GM21619 (cell line): ENCODE data around the gene CLEC16A.

Experiments used
- ATAC-seq: cut with Tn5 transposase; IDR thresholded peaks from one replicate; pipeline ENCODE4 v1.9.1; 2021; ENCODE audit not compliant: unreplicated experiment

Gene CLEC16A

GRCh38 chr16:11109566-11109965 lies 165.2 kb downstream of the CLEC16A start:
- ATAC-seq = no peak

DNA sequence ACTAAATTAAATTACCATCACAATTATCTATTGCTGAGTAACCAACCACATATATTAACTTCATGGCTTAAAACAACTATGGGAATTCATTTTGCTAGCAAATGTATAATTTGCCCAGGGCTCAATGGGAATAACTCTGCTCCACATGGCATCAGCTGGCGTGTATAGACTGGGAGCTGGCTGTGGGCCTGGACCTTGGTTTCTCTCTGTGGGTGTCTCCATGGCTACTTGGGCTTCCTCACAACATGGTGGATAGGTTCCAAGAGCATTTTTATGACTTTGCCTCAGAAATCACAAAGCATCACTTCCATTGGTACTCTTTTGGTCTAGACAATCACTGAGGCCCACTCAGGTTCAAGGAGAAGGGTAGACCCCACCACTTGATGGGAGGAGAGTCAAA lies 166.8 kb downstream of the CLEC16A start:
- no peak for ATAC-seq

DNA sequence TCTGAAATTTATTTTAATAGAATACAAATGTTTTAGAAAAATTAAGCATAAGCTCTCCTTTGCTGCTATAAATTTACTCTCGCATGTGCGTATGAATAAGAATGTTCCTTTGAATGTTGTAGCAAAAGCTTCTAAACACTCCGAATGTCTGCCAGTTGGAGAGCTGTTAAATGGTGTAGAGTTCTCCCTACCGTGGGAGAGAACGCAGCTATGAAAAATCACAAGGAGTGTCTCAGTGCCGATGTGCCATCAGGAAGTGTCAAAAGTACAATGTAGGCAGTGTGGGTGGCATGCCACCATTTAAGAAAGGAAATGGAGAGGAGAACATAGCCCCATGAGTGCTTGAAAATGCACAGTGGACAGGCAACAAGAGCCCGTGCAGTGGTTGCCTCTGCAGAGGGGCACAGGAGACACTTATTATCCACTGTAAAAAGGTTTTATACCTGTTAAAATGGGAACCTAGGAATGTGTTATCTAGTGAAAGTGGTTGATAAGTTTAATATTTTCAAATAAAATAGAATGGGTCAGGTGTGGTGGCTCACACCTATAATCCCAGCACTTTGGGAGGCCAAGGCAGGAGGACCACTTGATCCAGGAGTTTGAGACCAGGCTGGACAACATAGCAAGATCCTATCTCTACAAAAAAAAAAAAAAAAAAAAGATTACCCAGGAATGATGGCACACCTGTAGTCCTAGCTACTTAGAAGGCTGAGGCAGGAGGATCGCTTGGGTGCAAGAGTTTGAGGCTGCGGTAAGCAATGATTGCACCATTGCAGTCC lies 167.7 kb downstream of the CLEC16A start:
- ATAC-seq = no peak

- no peak for ATAC-seq
Observed at GRCh38 chr16:11112723-11113348, 168.5 kb downstream of the CLEC16A start.

DNA sequence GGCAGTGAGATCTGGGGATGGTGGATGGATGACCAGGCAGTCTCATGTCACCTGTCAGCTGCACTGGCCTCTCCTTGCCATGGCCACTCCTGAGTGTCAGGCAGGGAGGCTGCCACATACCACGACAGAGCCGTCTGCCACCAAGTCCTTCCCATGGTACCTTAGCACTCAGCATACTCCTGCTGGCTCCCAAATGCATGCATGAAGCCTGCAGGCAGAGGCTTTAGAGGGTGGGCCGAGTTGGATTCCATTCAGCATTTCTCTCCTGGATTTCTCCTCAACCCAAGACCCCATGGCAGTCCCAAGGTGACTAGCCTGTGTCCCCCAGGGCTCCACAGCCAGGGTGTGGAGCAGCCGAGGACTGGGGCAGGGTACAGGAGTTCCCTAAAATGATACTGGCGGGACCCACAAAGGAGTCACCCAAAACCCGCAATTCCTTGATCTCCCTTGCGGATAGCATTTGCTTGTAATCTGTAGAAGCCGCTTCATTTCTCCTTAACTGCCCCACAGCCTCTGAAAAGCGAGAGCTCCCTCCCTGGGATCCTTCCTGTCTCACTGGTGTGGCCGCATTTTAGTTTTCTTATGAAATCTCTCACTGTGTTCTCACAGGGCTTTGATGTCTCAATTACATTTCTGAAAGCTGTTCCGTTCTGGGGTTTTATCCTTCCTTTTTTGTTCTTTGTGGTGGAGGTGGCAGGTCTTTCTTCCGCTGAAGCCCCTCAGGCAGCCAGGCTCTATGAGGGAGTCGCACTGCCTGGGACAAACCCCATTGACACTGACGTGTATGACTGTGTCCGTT lies 170.2 kb downstream of the CLEC16A start:
- ATAC-seq = no peak

GRCh38 chr16:11117576-11118211 lies 173.3 kb downstream of the CLEC16A start:
- no peak for ATAC-seq

DNA sequence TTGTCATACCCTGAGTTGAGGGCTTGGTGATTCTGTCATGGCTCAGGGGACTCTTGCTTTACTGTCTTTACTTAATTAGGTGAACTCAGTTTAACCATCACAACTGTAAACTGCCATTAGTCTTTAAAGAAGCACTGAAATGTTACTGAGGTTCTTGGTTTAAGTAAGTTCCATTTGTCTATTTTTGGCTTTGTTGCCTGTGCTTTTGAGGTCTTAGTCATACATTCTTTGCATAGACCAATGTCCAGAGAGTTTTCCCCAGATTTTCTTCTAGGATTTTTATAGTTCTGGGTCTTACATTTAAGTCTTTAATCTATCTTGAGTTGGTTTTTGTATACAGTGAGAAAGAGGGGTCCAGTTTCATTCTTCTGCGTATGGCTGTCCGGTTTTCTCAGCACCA lies 174.1 kb downstream of the CLEC16A start:
- no peak for ATAC-seq

- no peak for ATAC-seq
Observed at GRCh38 chr16:11121083-11121608, 176.8 kb downstream of the CLEC16A start.

DNA sequence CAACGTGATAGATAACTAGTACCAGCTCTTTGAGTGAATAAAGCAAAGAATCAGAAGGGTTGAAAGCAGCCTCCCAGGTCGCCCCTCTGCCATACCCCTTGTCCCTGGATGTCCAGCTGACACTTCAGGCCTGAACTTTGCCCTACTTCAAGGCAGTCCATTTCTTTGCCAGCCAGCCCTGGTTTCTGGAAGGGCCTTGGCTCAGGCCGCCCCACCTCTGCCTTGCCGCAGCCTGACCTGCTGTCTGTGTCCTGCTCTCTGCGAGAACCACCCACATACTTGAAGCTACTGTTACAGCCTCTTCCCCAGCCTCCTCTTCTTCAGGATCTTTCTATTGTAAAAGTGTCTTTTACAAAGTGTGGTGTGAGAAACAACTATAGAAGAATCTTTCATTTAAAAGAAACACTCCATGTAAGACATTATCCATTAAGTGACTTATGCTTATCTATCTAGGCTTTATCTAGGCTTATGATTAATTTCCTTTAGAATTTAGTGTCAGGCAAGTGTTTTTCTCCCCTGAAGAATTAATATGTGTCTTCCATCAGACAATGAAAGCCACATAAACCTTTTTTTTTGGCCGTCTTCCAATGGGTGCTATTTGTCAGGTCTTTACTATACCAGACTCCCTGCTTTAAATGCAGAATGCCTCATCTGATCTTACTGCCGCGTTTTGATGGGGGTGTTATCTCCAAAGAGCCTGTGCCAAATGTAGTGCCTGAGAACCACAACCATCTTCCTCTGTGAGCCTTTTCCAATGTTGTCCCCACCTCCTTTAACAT lies 177.7 kb downstream of the CLEC16A start:
- no peak for ATAC-seq

DNA sequence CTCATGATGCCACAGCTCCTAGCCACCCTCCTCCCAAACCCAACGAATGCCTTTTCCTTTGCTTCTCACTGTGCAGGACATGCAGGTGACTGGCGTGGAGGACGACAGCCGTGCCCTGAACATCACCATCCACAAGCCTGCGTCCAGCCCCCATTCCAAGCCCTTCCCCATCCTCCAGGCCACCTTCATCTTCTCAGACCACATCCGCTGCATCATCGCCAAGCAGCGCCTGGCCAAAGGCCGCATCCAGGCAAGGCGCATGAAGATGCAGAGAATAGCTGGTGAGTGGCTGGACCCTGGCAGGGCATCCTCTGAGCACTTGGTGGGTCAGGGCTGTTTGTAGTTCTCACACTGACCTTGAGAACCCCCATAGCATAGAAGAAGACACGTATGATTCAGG lies 179.3 kb downstream of the CLEC16A start:
- ATAC-seq = no peak

DNA sequence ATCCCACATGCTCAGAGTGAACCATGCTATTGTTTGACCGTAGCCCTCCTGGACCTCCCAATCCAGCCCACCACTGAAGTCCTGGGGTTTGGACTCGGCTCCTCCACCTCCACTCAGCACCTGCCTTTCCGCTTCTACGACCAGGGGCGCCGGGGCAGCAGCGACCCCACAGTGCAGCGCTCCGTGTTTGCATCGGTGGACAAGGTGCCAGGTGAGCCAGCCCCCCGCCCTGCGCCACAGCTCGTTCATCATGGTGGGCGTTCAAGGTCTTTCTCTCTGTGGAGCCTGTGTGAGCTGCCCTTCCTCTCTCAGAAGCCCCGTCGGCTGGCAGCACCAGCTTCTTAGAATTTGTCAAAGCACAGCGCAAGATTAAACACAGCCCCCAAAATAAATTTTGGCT lies 181.6 kb downstream of the CLEC16A start:
- no peak for ATAC-seq

- ATAC-seq = no peak
Observed at GRCh38 chr16:11126399-11127054, 182.2 kb downstream of the CLEC16A start.

- ATAC-seq = no peak
Observed at GRCh38 chr16:11127610-11128195, 183.3 kb downstream of the CLEC16A start.

DNA sequence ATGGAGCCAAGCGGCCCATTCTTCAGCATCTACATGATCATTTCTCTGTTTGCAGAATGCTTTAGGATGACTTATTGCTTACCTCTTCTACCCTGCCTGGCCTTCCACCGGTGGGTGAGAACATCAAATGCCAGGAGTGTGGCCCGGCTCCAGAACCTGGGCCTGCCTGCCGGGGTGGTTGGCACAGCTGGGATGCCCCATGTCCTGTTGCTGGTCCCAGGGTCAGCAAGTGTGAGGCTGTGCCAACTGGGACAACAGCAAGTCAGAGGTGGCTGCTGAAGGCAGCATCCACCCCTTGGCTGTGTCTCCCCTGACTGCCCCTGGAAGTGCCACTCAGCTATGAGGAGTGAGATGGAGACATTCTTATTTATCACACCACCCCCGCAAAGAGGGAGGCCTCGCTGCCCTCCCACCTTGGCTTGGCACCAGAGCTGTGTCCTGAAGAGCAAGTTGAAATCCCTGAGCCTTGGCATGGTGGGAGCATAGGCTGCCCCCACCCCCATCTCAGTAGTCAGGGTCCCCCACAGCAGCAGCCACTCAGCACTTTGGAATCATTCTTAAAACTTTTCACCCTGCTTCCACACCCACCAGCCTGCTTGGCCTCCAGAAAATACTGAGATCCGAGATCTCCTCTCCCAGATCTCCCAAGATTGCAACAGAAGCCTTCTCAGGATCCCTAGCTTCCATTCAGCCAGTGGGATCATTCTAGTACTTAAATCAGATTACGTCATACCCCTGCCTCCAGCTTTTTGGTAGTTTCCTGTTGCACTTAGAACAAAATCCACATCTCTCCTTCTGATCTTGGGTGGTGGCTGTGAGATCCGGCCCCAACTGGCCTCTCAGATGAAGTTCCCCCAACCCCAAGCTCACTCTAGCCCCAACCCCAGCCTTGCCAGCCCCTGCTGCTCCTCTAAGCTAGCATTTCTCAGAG lies 184.1 kb downstream of the CLEC16A start:
- no peak for ATAC-seq

DNA sequence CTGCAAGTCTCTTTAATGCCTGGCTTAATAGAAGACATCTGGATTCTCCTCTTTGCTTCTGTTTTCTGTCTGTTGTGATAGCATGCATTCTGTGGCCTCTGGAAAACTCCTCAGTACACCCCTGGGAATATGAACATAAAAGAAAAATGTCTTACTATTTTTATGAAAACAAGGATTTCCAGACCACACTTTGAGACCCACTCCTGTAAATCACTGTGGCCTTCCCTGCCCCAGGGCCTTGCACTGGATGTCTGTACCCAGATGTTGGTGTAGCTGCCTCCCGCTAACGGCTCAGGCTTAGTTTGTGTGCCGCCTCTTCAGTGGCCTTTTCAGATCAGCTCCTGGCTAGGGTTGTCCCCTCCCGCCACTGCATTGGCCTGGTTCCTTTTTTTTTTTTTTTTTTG lies 185.0 kb downstream of the CLEC16A start:
- ATAC-seq = no peak

- ATAC-seq = no peak
Observed at GRCh38 chr16:11130978-11131665, 186.8 kb downstream of the CLEC16A start.

DNA sequence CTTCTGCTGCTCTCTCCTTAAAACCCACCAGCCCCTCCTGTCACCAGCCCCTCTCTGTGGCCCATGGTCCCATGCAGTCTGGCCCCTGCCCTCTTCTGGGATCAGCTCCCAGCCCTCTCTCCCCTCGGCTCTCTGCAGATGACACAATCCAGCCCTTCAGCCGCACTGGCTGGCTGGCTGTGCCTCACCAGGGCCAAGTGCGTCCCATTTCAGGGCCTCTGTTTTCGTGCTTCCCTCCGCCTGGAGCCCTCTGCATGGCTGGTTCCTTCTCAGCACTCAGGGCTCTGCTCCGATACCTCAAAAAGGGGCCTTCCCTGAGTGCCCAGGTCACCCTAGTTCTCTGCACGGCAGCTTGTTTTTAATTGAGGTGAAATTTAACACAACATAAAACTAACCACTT lies 187.3 kb downstream of the CLEC16A start:
- ATAC-seq = no peak
